Endothelial cell of umbilical vein (primary cell): ENCODE measurements around the gene ITFG1.

ENCODE experiments used
- EZH2 ChIP-seq: IDR thresholded peaks from 2 replicates; pipeline ENCODE4 v1.6.1; 2012; ENCODE audit warnings: borderline replicate concordance, low read depth, mild to moderate bottlenecking, moderate library complexity, low read length, inconsistent platforms; ENCODE audit not compliant: severe bottlenecking
- FOS ChIP-seq: IDR thresholded peaks from 2 replicates; pipeline ENCODE4 v1.6.1; 2011; ENCODE audit warnings: mild to moderate bottlenecking, low read length, moderate library complexity, borderline replicate concordance; ENCODE audit not compliant: insufficient read depth
- MYC ChIP-seq: IDR thresholded peaks from one replicate; pipeline ENCODE4 v1.6.1; 2011; ENCODE audit warnings: mild to moderate bottlenecking, low read depth, low read length
- TF ChIP-seq, protein P1 (sequence below), 2 donors: IDR thresholded peaks; 1 replicate in 1 of 2; 2 replicates in 1 of 2; pipeline ENCODE4 v1.5.1; 2011; ENCODE audit warnings: low read length in 2 of 2, mild to moderate bottlenecking in 2 of 2, moderate library complexity in 2 of 2, control low read depth in 1 of 2, inconsistent platforms in 1 of 2, low read depth in 1 of 2; ENCODE audit not compliant: insufficient read depth in 1 of 2; ENCODE audit errors: extremely low read depth in 1 of 2

DNA sequence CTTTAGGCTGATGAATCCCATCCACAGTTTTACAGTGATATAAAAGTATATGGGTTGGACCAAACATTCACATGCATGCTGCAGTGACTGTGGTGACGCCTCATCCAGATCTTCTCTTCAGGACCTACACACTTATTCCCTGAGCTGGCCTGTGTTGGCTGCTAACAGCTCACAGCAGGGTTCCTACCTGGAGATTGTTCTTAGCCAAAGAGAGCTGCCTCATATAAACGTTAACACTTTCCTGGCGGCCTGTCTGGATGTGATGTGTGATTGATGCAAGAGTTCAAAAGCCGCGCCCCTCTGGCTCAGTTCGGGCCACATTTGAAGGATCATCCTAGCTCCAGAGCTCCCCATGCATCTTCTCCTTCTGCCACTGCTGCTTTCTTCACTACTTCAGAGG, 224.1 kb downstream of the ITFG1 start:
- TF ChIP-seq, protein P1, sequence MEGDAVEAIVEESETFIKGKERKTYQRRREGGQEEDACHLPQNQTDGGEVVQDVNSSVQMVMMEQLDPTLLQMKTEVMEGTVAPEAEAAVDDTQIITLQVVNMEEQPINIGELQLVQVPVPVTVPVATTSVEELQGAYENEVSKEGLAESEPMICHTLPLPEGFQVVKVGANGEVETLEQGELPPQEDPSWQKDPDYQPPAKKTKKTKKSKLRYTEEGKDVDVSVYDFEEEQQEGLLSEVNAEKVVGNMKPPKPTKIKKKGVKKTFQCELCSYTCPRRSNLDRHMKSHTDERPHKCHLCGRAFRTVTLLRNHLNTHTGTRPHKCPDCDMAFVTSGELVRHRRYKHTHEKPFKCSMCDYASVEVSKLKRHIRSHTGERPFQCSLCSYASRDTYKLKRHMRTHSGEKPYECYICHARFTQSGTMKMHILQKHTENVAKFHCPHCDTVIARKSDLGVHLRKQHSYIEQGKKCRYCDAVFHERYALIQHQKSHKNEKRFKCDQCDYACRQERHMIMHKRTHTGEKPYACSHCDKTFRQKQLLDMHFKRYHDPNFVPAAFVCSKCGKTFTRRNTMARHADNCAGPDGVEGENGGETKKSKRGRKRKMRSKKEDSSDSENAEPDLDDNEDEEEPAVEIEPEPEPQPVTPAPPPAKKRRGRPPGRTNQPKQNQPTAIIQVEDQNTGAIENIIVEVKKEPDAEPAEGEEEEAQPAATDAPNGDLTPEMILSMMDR (IDR thresholded peaks at IDR 0.05; ENCODE audit: extremely low read depth in 1 of 2, insufficient read depth in 1 of 2, low read depth in 1 of 2, low read length in 2 of 2) = no peak
- TF ChIP-seq EZH2 (no peak), MYC (no peak), FOS (no peak)
